Measurements from ENCODE around the gene MAGI2. TPM values are rescaled to one million over a fixed set of nuclear protein-coding genes. Genes with fewer than 3 reads are reported as not detected.

MAGI2 gene
- total and polyA plus RNA-seq, 9 donors = 7.1 to 20.4 (median 18.7) TPM

DNA sequence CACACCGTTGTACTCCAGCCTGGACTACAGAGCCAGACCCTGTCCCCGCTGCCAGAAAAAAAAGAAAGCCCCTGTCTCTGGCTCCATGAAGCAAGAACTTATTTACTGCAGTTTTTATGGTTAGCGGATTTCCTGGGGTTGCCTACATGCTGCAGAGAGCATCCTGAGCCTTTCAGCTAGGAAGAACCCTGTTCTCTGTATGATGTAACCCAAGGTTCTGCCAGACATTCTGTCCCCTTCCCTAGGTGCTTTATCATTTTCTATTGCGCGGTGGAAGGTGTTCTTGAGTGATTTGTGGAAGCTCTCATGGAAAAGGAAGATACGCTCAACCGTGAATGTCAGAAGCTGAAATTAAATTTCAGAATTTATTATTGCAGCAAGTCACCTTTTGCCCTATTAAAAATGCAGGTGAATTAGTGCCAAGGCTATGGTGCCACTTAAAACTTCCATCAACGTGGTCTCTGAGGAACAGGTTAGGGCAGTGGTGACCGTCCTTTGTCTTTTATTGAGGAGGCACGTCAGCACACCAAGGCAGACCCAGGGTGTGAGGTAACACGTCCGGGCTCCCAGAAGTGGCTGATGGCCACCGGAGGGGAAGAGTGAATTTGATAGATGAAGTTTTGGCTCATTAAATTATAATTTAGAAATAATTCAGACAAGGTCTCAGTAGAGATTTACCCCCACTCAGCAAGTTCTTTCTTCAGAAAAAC, 1381.8 kb downstream of the MAGI2 start:
- no peaks in the 10 kb centered on the region for H3K9me3 ChIP-seq
- WGBS, 3 donors = 89 to 91% (median 89%) methylated on average over 13 of the region's 13 CpGs
- H3K36me3 ChIP-seq = no peaks in the 10 kb centered on the region
- TF ChIP-seq, protein P1, sequence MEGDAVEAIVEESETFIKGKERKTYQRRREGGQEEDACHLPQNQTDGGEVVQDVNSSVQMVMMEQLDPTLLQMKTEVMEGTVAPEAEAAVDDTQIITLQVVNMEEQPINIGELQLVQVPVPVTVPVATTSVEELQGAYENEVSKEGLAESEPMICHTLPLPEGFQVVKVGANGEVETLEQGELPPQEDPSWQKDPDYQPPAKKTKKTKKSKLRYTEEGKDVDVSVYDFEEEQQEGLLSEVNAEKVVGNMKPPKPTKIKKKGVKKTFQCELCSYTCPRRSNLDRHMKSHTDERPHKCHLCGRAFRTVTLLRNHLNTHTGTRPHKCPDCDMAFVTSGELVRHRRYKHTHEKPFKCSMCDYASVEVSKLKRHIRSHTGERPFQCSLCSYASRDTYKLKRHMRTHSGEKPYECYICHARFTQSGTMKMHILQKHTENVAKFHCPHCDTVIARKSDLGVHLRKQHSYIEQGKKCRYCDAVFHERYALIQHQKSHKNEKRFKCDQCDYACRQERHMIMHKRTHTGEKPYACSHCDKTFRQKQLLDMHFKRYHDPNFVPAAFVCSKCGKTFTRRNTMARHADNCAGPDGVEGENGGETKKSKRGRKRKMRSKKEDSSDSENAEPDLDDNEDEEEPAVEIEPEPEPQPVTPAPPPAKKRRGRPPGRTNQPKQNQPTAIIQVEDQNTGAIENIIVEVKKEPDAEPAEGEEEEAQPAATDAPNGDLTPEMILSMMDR (IDR thresholded peaks at IDR 0.05) = no peak
- TF ChIP-seq EP300 (IDR thresholded peaks at IDR 0.05) = no peak
- no peak for TF ChIP-seq POLR2A (IDR thresholded peaks at IDR 0.05)
- no peak for DNase-seq
- no peaks in the 10 kb centered on the region for H3K27me3 ChIP-seq
- intact Hi-C loops (cut with DNase I) = no loop called here
- H3K4me3 ChIP-seq = no peak overlapping the region
- no peaks in the 10 kb centered on the region for H3K4me1 ChIP-seq (ENCODE audit: insufficient read depth)
- H3K27ac ChIP-seq = no peak overlapping the region

DNA sequence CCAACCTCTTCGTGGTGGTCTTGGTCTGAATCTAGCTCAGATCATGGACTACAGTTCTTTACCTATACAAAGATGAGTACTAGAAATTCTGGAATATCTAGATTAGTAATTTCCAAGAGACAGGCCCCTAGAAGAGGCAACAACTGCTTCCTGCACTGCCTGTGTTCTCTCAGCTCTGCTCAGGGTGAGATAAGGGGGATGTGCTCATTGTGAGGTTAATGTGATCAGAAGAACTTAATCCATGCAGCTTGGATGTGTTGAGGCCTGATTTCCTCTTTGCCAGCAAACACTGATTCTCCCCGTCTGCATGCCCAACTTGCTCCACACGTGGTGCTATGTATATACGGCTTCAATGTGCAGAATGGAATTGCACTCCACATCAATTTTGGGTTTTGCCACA, 1386.9 kb downstream of the MAGI2 start:
- WGBS, 3 donors = 80 to 89% (median 86%) methylated on average over 4 of the region's 4 CpGs
- no peak for DNase-seq
- no peak overlapping the region for H3K4me3 ChIP-seq
- no peak overlapping the region for H3K27ac ChIP-seq
- H3K4me1 ChIP-seq (ENCODE audit: insufficient read depth) = no peaks in the 10 kb centered on the region
- H3K36me3 ChIP-seq = no peaks in the 10 kb centered on the region
- H3K27me3 ChIP-seq = no peaks in the 10 kb centered on the region
- H3K9me3 ChIP-seq = no peaks in the 10 kb centered on the region
- intact Hi-C loops (cut with DNase I) = no loop called here
- TF ChIP-seq EP300 (IDR thresholded peaks at IDR 0.05) (no peak), POLR2A (IDR thresholded peaks at IDR 0.05) (no peak)
- TF ChIP-seq, protein P1 (IDR thresholded peaks at IDR 0.05) = no peak

DNA sequence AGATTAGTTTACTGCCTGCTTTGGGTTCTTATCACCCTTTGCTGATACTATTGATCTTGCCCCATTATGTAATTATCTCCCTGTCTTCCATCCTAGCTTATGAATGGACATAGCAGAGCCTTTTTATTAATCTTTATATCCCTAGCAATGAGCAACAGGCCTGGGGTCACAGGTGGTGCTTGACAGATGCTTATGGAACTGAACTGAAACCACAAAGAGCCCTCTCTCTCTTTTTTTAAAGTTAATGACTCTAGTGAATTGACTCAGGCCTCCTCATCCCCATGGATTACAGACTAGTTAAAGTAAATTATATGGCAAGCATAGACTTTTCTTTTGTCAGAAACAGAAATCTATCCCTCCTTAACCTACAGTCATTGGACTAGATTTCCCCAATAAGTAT, 1389.7 kb downstream of the MAGI2 start:
- TF ChIP-seq POLR2A (IDR thresholded peaks at IDR 0.05) (no peak), EP300 (IDR thresholded peaks at IDR 0.05) (no peak)
- TF ChIP-seq, protein P1 (IDR thresholded peaks at IDR 0.05) = no peak
- H3K4me3 ChIP-seq = no peak overlapping the region
- H3K27me3 ChIP-seq = no peaks in the 10 kb centered on the region
- no peak for DNase-seq
- intact Hi-C loops (cut with DNase I) = no loop called here
- no peaks in the 10 kb centered on the region for H3K4me1 ChIP-seq (ENCODE audit: insufficient read depth)
- H3K27ac ChIP-seq = no peak overlapping the region
- no peaks in the 10 kb centered on the region for H3K36me3 ChIP-seq
- H3K9me3 ChIP-seq = no peaks in the 10 kb centered on the region

DNA sequence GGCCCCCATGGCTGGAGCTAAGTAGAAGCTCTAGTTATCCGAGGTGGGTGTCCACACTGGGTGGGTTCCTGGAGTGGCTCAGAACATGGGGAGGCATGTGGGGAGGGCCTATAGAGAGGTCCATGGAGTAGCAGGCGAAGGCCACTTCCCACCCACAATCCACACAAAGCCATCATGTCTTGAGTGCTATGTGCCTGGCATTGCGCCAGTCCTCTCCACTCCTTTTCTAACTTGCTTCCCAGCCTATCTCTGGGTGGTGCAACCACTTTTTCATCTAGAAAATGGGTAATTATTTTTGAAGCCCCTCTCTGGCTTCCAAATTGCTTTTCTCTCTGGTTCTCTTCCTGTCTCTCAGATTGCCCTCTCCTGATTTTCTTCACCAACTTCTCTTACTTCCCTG, 1391.3 kb downstream of the MAGI2 start:
- Histone ChIP-seq H3K4me3 (no peak overlapping the region), H3K27me3 (no peaks in the 10 kb centered on the region), H3K9me3 (no peaks in the 10 kb centered on the region), H3K4me1 (ENCODE audit: insufficient read depth) (no peaks in the 10 kb centered on the region), H3K27ac (no peak overlapping the region), H3K36me3 (no peaks in the 10 kb centered on the region)
- TF ChIP-seq, protein P1 (IDR thresholded peaks at IDR 0.05) = no peak
- TF ChIP-seq EP300 (IDR thresholded peaks at IDR 0.05) (no peak), POLR2A (IDR thresholded peaks at IDR 0.05) (no peak)
- WGBS, 3 donors = 92 to 100% (median 94%) methylated on average over 3 of the region's 3 CpGs
- intact Hi-C loops (cut with DNase I) = no loop called here
- DNase-seq = no peak

Measured in ovary (tissue), 9 donors.